ENCODE data around the gene ONECUT2. TPM values are rescaled to one million over a fixed set of nuclear protein-coding genes. Genes with fewer than 3 reads are reported as not detected.
"Not testable (repeated sequence)": the region's sequence is repeated elsewhere in the genome, so short reads cannot be mapped to it uniquely, and the experiment has no call there.

ONECUT2 gene
- polyA plus RNA-seq, 1 of the 3 experiments (the other 2 are of a cell fraction), result 0.16 TPM

DNA sequence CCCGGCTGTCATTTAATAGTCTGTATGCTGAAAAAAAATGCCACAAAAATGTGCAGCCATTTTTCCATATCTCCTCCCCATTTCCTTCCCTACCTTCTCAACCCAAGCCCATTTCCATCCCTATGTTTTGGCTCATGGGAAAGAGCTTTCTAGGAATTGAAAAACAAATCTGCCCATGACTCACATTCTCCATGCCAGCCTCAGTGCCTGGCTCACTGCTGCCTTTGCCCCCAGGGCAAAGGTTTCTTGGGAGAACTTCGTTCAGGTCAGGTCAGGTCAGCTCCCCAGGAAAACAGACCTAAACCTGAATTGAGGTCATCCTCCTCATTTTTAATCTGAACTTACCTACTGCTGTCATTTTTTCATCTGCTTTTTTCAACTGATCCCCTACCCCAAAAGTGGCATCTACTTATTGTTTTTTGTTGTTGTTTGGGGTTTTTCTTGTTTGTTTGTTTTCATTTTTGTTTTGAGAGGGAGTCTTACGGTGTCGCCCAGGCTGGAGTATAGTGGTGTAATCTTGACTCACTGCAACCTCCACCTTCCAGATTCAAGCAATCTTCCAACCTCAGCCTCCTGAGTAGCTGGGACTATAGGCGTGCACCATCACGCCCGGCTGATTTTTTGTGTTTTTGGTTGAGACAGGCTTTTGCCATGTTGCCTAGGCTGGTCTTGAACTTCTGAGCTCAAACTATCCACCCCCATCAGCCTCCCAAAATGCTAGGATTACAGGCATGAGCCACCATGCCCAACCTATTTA, 84.7 kb downstream of the ONECUT2 start:
- 42% methylated on average over 7 of the region's 7 CpGs for WGBS (ENCODE audit: low lambda C conversion rate)
- Histone ChIP-seq H2AFZ (ENCODE audit: low read depth) (no peak overlapping the region), H3K36me3 (replicated peaks in 1 of 2; ENCODE audit: control insufficient read depth in 1 of 2, insufficient read depth in 2 of 2, low read length in 1 of 2) (no peaks in the 10 kb centered on the region), H3K4me2 (no peak overlapping the region), H3K9me3 (no peaks in the 10 kb centered on the region), H3K27me3 (ENCODE audit: insufficient read depth) (no peaks in the 10 kb centered on the region), H3K9ac (no peak overlapping the region), H3K4me3 (ENCODE audit: low read depth in 2 of 2, low read length in 1 of 2) (no peak overlapping the region), H3K9me2 (no peaks in the 10 kb centered on the region), H4K20me1 (ENCODE audit: insufficient read depth) (no peaks in the 10 kb centered on the region), H3K4me1 (ENCODE audit: control insufficient read depth in 1 of 2, insufficient read depth in 2 of 2, low read depth in 1 of 2, low read length in 1 of 2) (no peaks in the 10 kb centered on the region), H3K27ac (ENCODE audit: low read depth in 2 of 2, low read length in 1 of 2) (no peak overlapping the region), H3K79me2 (ENCODE audit: insufficient read depth) (no peaks in the 10 kb centered on the region), H3F3A (replicated peaks; ENCODE audit: insufficient read depth) (no peaks in the 10 kb centered on the region)
- TF ChIP-seq EZH2phosphoT487 (IDR thresholded peaks at IDR 0.05; ENCODE audit: borderline replicate concordance, low read depth), result no peak
- no peak for TF ChIP-seq RAD21 (IDR thresholded peaks at IDR 0.05; ENCODE audit: low read length)
- TF ChIP-seq GABPA (IDR thresholded peaks at IDR 0.05; ENCODE audit: low read depth), result no peak
- no peak for TF ChIP-seq RCOR1 (IDR thresholded peaks at IDR 0.05; ENCODE audit: low read length)
- TF ChIP-seq FOSL2 (IDR thresholded peaks at IDR 0.05; ENCODE audit: borderline replicate concordance, low read depth), result no peak
- TF ChIP-seq FOXJ3 (CRISPR knock-in tag; IDR thresholded peaks at IDR 0.05), result no peak
- TF ChIP-seq TCF12 (IDR thresholded peaks at IDR 0.05), result no peak
- TF ChIP-seq CHD2 (IDR thresholded peaks at IDR 0.05; ENCODE audit: low read length, partially characterized antibody), result no peak
- no peak for DNase-seq
- ChIA-PET POLR2A (no interaction called here), CTCF (interaction anchor here (1.3 kb wide), 1 partner anchor 13 kb away, joined by 4 read pairs; no protein-coding TSS in a partner anchor)

DNA sequence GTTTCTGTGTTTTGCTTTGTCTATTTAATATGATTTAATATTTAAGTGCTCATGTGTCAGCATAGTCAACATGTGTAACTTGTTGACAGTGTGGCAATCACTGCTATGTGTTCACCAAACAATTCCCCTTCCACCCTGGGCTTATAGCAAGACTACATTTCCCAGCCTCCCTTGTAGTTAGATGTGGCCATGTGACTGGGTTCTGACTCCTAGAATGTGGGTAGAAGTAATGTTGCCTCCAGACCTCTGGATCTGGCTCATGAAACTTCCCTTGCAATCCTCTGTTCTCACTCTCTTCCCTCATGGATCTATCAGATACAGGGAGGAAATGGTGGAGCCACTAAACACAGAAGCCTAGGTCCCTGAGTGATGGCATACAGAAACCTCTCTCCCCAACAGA, 87.2 kb downstream of the ONECUT2 start:
- H4K20me1 ChIP-seq (ENCODE audit: insufficient read depth); CTCF ChIA-PET; H3K27ac ChIP-seq (ENCODE audit: low read depth in 2 of 2, low read length in 1 of 2); H3K4me1 ChIP-seq (ENCODE audit: control insufficient read depth in 1 of 2, insufficient read depth in 2 of 2, low read depth in 1 of 2, low read length in 1 of 2); H3K9me3 ChIP-seq; H3K9ac ChIP-seq; DNase-seq; POLR2A ChIA-PET; H3K4me2 ChIP-seq; H3K27me3 ChIP-seq (ENCODE audit: insufficient read depth); H2AFZ ChIP-seq (ENCODE audit: low read depth); H3K36me3 ChIP-seq (replicated peaks in 1 of 2; ENCODE audit: control insufficient read depth in 1 of 2, insufficient read depth in 2 of 2, low read length in 1 of 2); H3K9me2 ChIP-seq; H3K79me2 ChIP-seq (ENCODE audit: insufficient read depth); H3F3A ChIP-seq (replicated peaks; ENCODE audit: insufficient read depth); H3K4me3 ChIP-seq (ENCODE audit: low read depth in 2 of 2, low read length in 1 of 2): not testable (repeated sequence)

GRCh38 chr18:57523171-57523956, 88.2 kb downstream of the ONECUT2 start:
- H3K27me3 ChIP-seq (ENCODE audit: insufficient read depth), result no peaks in the 10 kb centered on the region
- ChIA-PET POLR2A (no interaction called here), CTCF (no interaction called here)
- no peak overlapping the region for H3K27ac ChIP-seq (ENCODE audit: low read depth in 2 of 2, low read length in 1 of 2)
- DNase-seq, result no peak
- no peaks in the 10 kb centered on the region for H3K79me2 ChIP-seq (ENCODE audit: insufficient read depth)
- H3K4me2 ChIP-seq, result no peak overlapping the region
- H3K4me3 ChIP-seq (ENCODE audit: low read depth in 2 of 2, low read length in 1 of 2), result no peak overlapping the region
- 63% methylated on average over 11 of the region's 11 CpGs for WGBS (ENCODE audit: low lambda C conversion rate)
- no peaks in the 10 kb centered on the region for H3K36me3 ChIP-seq (replicated peaks in 1 of 2; ENCODE audit: control insufficient read depth in 1 of 2, insufficient read depth in 2 of 2, low read length in 1 of 2)
- H4K20me1 ChIP-seq (ENCODE audit: insufficient read depth), result no peaks in the 10 kb centered on the region
- H3F3A ChIP-seq (replicated peaks; ENCODE audit: insufficient read depth), result no peaks in the 10 kb centered on the region
- H3K9me3 ChIP-seq, result no peaks in the 10 kb centered on the region
- no peak overlapping the region for H3K9ac ChIP-seq
- no peaks in the 10 kb centered on the region for H3K9me2 ChIP-seq
- H2AFZ ChIP-seq (ENCODE audit: low read depth), result no peak overlapping the region
- H3K4me1 ChIP-seq (ENCODE audit: control insufficient read depth in 1 of 2, insufficient read depth in 2 of 2, low read depth in 1 of 2, low read length in 1 of 2), result peaks cover 0 to 9% of the 10 kb centered on the region in 2 experiments; a peak in 1 of 4 replicates
- no peak for TF ChIP-seq RFX5 (IDR thresholded peaks at IDR 0.05; ENCODE audit: low read length)
- no peak for TF ChIP-seq RAD21 (IDR thresholded peaks at IDR 0.05; ENCODE audit: low read length)
- TF ChIP-seq JUND (IDR thresholded peaks at IDR 0.05), result no peak
- TF ChIP-seq ELF1 (IDR thresholded peaks at IDR 0.05), result no peak
- no peak for TF ChIP-seq SMC3 (IDR thresholded peaks at IDR 0.05; ENCODE audit: low read depth, low read length)
- no peak for TF ChIP-seq FOSL2 (IDR thresholded peaks at IDR 0.05; ENCODE audit: borderline replicate concordance, low read depth)
- TF ChIP-seq TAF1 (IDR thresholded peaks at IDR 0.05; ENCODE audit: borderline replicate concordance, low read depth, low read length), result no peak
- TF ChIP-seq USF2 (IDR thresholded peaks at IDR 0.05; ENCODE audit: borderline replicate concordance, low read depth, low read length), result no peak
- no peak for TF ChIP-seq RXRA (IDR thresholded peaks at IDR 0.05; ENCODE audit: borderline replicate concordance, low read depth)
- no peak for TF ChIP-seq POLR2AphosphoS5 (IDR thresholded peaks at IDR 0.05; ENCODE audit: low read depth, low read length)
- TF ChIP-seq IRF3 (IDR thresholded peaks at IDR 0.05; ENCODE audit: low read depth, low read length), result no peak

Data from SK-N-SH (cell line).